Measurements from ENCODE around the gene KCNC1. TPM values are rescaled to one million over a fixed set of nuclear protein-coding genes. Genes with fewer than 3 reads are reported as not detected.

Gene KCNC1
- total and polyA plus RNA-seq, 2 of the 4 experiments (the other 2 are of a cell fraction) = 0.03 TPM; not detected in 1

DNA sequence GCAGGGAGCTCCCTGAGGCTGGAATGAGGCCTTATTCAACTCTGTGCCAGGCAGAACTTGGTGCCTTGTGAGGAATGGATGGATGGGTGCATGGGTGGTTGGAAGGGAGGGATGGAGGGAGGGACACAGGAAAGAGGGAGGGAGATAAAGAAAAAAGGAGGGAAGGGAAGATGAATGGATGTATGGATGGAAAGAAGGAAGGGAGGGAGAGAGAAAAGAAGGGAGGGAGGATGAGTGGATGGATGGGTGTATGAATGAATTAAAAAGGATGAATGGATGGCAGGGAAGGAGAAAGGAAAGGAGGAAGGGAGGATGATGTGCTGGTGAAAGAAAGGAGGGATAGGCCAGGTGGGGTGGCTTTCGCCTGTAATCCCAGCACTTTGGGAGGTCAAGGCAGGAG, 34.6 kb downstream of the KCNC1 start:
- Histone ChIP-seq H3K9me1 (ENCODE audit: insufficient read depth, low read length) (no peaks in the 10 kb centered on the region), H3K4me3 (ENCODE audit: insufficient read depth, low read depth, low read length) (no peak overlapping the region), H2AK5ac (ENCODE audit: low read depth, low read length) (no peak overlapping the region), H3K18ac (ENCODE audit: low read depth, low read length) (no peak overlapping the region), H4K20me1 (ENCODE audit: insufficient read depth, low read length) (no peaks in the 10 kb centered on the region), H2AK9ac (replicated peaks; ENCODE audit: low read depth, low read length, poor library complexity) (no peak overlapping the region), H4K5ac (ENCODE audit: low read depth, low read length) (no peak overlapping the region), H4K91ac (ENCODE audit: insufficient read depth, low read depth, low read length) (no peak overlapping the region), H2BK15ac (ENCODE audit: low read depth, low read length) (no peak overlapping the region), H3K56ac (ENCODE audit: extremely low read depth, insufficient read depth, low read length) (no peak overlapping the region), H3K4ac (ENCODE audit: low read depth, low read length) (no peak overlapping the region), H3K9me3 (ENCODE audit: control insufficient read depth, insufficient read depth, low read length) (no peaks in the 10 kb centered on the region), H3K36me3 (ENCODE audit: control insufficient read depth, insufficient read depth, low read length) (no peaks in the 10 kb centered on the region), H2BK20ac (ENCODE audit: low read depth, low read length) (no peak overlapping the region), H3K4me1 (ENCODE audit: control insufficient read depth, insufficient read depth, low read length) (no peaks in the 10 kb centered on the region), H3K9ac (ENCODE audit: low read depth, low read length) (no peak overlapping the region), H3K27me3 (ENCODE audit: control insufficient read depth, insufficient read depth, low read length) (peaks cover 4% of the 10 kb centered on the region; the same call in 1 of the 2 replicates), H2BK120ac (ENCODE audit: low read depth, low read length) (no peak overlapping the region), H3K4me2 (ENCODE audit: low read depth, low read length) (no peak overlapping the region), H3K23ac (ENCODE audit: low read depth, low read length) (no peak overlapping the region), H4K8ac (ENCODE audit: low read depth in 2 of 2, low read length in 2 of 2) (no peak overlapping the region), H3K27ac (ENCODE audit: insufficient read depth, low read length) (no peak overlapping the region), H3K79me1 (ENCODE audit: low read depth in 1 of 2, low read length in 2 of 2) (no peaks in the 10 kb centered on the region), H3K14ac (replicated peaks; ENCODE audit: low read depth, low read length) (no peak overlapping the region), H2BK5ac (ENCODE audit: low read depth, low read length, poor library complexity, severe bottlenecking) (no peak overlapping the region), H2AFZ (replicated peaks; ENCODE audit: low read length, poor library complexity) (no peak overlapping the region)
- ATAC-seq (ENCODE audit: low read depth) (no peak), DNase-seq (no peak)
- ChIA-PET CTCF (interaction anchor here (1.0 kb wide), 1 partner anchor 37 kb away, joined by 3 read pairs; no protein-coding TSS in a partner anchor), POLR2A (ENCODE audit: unreplicated experiment) (interaction anchor here (0.7 kb wide), 1 partner anchor 202 kb away, joined by 3 read pairs; no protein-coding TSS in a partner anchor)
- no TSS peak for BruUV-seq (replicated peaks)
- dilution Hi-C loops (cut with HindIII; ENCODE audit: low sequenced_read_pairs, unreplicated experiment) = no loop called here
- TF ChIP-seq RCOR1 (IDR thresholded peaks at IDR 0.05; ENCODE audit: insufficient replicate concordance, low read length) = no peak
- no peak for TF ChIP-seq RFX5 (IDR thresholded peaks at IDR 0.05; ENCODE audit: low read depth, low read length)
- TF ChIP-seq, protein P1, sequence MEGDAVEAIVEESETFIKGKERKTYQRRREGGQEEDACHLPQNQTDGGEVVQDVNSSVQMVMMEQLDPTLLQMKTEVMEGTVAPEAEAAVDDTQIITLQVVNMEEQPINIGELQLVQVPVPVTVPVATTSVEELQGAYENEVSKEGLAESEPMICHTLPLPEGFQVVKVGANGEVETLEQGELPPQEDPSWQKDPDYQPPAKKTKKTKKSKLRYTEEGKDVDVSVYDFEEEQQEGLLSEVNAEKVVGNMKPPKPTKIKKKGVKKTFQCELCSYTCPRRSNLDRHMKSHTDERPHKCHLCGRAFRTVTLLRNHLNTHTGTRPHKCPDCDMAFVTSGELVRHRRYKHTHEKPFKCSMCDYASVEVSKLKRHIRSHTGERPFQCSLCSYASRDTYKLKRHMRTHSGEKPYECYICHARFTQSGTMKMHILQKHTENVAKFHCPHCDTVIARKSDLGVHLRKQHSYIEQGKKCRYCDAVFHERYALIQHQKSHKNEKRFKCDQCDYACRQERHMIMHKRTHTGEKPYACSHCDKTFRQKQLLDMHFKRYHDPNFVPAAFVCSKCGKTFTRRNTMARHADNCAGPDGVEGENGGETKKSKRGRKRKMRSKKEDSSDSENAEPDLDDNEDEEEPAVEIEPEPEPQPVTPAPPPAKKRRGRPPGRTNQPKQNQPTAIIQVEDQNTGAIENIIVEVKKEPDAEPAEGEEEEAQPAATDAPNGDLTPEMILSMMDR (conservative IDR thresholded peaks at IDR 0.05; ENCODE audit: low read depth, low read length) = no peak
- no peak for TF ChIP-seq SMC3 (IDR thresholded peaks at IDR 0.05; ENCODE audit: low read depth, low read length)
- TF ChIP-seq USF2 (IDR thresholded peaks at IDR 0.05; ENCODE audit: low read depth, low read length) = no peak
- no peak for TF ChIP-seq NFE2L2 (IDR thresholded peaks at IDR 0.05; ENCODE audit: low read depth, low read length)
- TF ChIP-seq MXI1 (IDR thresholded peaks at IDR 0.05; ENCODE audit: borderline replicate concordance, low read depth, low read length) = no peak
- no peak for TF ChIP-seq BHLHE40 (IDR thresholded peaks at IDR 0.05; ENCODE audit: low read depth, low read length)
- in situ Hi-C loops (cut with MboI; ENCODE audit: low sequenced_read_pairs) = no loop called here
- no CpG with 5 or more reads among the region's 1 CpG for WGBS, 2 experiments (ENCODE audit: extremely low coverage in 2 of 2, insufficient read length in 1 of 2)
- intact Hi-C loops (cut with micrococcal nuclease) = no loop called here
